RWPE2 (cell line): ENCODE results near the gene ALG1.
"Not testable (repeated sequence)": the region's sequence is repeated elsewhere in the genome, so short reads cannot be mapped to it uniquely, and the experiment has no call there.

Experiments
- ATAC-seq: fragments of 200-7000 bp; cut with Tn5 transposase; 3 replicates; pipeline ENCODE4 v1.9.1; 2021; ENCODE audit warnings: low read depth
- DNase-seq: peaks from one replicate; pipeline ENCODE4 v3.0.0-alpha.2; 2020; ENCODE audit warnings: low spot score
- H3K27ac ChIP-seq: fragments of 450-650 bp; 2 replicates; pipeline ENCODE4 v1.5.1; 2017; ENCODE audit warnings: mild to moderate bottlenecking; ENCODE audit not compliant: poor library complexity, severe bottlenecking
- H3K27me3 ChIP-seq: fragments of 250-450 bp; sonication (Bioruptor Pico); 2 replicates; pipeline ENCODE4 v1.5.1; 2021; ENCODE audit warnings: mild to moderate bottlenecking, moderate library complexity; ENCODE audit not compliant: insufficient read depth, poor library complexity, severe bottlenecking
- H3K36me3 ChIP-seq: fragments of 250-450 bp; sonication (Bioruptor Pico); 2 replicates; pipeline ENCODE4 v1.5.1; 2020; ENCODE audit warnings: low read depth, mild to moderate bottlenecking, moderate library complexity
- H3K4me1 ChIP-seq: fragments of 250-450 bp; sonication (Bioruptor Pico); 2 replicates; pipeline ENCODE4 v1.5.1; 2021; ENCODE audit warnings: mild to moderate bottlenecking, moderate library complexity; ENCODE audit not compliant: insufficient read depth, poor library complexity, severe bottlenecking
- H3K4me3 ChIP-seq: fragments of 250-450 bp; sonication (Bioruptor Pico); 2 replicates; pipeline ENCODE4 v1.5.1; 2021; ENCODE audit warnings: mild to moderate bottlenecking, moderate library complexity; ENCODE audit not compliant: severe bottlenecking
- H3K9me3 ChIP-seq: fragments of 250-450 bp; sonication (Bioruptor Pico); 2 replicates; pipeline ENCODE4 v1.5.1; 2021; ENCODE audit warnings: mild to moderate bottlenecking, moderate library complexity; ENCODE audit not compliant: severe bottlenecking
- TF ChIP-seq, protein P1 (sequence below): fragments of 450-650 bp; IDR thresholded peaks from one replicate; pipeline ENCODE4 v1.5.1; 2017; ENCODE audit warnings: mild to moderate bottlenecking, moderate library complexity; ENCODE audit not compliant: poor library complexity, severe bottlenecking

ALG1 gene

DNA sequence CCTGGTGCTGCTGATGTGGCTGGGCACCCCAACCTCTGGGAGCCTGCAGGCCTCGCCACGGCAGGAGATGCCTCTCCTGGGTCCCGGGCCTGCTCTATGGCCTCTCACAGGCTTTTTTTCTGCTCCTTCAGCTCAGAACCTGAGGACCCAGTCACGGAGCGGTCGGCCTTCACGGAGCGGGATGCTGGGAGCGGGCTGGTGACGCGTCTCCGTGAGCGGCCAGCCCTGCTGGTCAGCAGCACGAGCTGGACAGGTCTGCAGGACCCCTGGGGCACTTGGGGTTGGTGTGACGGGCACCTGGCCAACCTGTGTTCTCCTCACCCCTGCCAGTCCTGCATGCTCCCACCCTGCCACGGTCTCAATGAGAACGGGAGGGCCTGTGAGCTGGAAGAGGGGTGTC, 7.0 kb downstream of the ALG1 start:
- Histone ChIP-seq H3K27me3 (no peaks in the 10 kb centered on the region), H3K4me1 (no peaks in the 10 kb centered on the region), H3K9me3 (no peaks in the 10 kb centered on the region), H3K4me3 (no peak overlapping the region), H3K36me3 (peaks cover 40% of the 10 kb centered on the region), H3K27ac (no peak overlapping the region)
- DNase-seq (no peak), ATAC-seq (no peak)
- TF ChIP-seq, protein P1, sequence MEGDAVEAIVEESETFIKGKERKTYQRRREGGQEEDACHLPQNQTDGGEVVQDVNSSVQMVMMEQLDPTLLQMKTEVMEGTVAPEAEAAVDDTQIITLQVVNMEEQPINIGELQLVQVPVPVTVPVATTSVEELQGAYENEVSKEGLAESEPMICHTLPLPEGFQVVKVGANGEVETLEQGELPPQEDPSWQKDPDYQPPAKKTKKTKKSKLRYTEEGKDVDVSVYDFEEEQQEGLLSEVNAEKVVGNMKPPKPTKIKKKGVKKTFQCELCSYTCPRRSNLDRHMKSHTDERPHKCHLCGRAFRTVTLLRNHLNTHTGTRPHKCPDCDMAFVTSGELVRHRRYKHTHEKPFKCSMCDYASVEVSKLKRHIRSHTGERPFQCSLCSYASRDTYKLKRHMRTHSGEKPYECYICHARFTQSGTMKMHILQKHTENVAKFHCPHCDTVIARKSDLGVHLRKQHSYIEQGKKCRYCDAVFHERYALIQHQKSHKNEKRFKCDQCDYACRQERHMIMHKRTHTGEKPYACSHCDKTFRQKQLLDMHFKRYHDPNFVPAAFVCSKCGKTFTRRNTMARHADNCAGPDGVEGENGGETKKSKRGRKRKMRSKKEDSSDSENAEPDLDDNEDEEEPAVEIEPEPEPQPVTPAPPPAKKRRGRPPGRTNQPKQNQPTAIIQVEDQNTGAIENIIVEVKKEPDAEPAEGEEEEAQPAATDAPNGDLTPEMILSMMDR = no peak

DNA sequence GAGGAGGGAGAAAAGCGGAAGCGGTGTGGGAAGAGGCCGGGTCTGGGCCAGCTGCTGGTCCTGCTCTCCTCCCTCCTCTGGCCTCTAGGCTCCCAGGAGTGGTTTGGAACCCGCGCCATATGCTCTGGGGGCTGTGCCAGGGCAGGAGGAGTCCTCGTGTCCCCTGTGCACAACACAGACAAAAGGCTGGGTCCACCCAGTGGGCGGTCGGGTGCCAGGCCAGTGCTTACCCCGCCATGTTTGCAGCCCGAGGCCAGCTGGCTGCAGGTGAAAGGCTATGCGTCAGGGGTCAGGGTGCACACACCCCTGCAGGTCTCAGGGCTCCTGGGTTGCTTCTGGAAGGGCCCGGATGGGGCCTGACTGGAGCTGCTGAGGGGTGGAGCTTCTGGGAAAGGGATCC, 8.8 kb downstream of the ALG1 start:
- H3K27ac ChIP-seq, H3K4me1 ChIP-seq, H3K27me3 ChIP-seq, H3K9me3 ChIP-seq, ATAC-seq, DNase-seq, H3K4me3 ChIP-seq: not testable (repeated sequence)
- peaks cover 30% of the 10 kb centered on the region for H3K36me3 ChIP-seq

DNA sequence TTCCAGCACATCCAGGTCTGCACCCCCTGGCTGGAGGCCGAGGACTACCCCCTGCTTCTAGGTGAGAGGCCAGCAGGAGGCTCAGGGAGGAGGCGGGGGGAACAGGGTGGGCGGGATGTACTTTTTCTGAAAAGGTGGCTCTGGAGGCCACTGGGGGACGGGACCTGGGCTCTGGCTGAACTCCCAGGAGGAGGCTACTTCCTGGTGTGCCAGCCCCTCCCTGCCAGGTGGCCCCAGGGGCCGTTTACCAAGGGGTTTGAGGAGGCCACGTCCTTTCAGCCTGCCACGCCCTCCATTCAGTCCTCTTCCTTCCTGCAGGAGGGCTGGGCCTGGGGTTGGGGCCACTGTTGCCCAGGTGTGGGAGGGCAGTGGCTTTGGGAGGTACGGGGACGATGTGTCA, 9.4 kb downstream of the ALG1 start:
- peaks cover 25% of the 10 kb centered on the region for H3K36me3 ChIP-seq
- ATAC-seq, H3K4me3 ChIP-seq, H3K27ac ChIP-seq, H3K27me3 ChIP-seq, DNase-seq, H3K9me3 ChIP-seq, H3K4me1 ChIP-seq: not testable (repeated sequence)

DNA sequence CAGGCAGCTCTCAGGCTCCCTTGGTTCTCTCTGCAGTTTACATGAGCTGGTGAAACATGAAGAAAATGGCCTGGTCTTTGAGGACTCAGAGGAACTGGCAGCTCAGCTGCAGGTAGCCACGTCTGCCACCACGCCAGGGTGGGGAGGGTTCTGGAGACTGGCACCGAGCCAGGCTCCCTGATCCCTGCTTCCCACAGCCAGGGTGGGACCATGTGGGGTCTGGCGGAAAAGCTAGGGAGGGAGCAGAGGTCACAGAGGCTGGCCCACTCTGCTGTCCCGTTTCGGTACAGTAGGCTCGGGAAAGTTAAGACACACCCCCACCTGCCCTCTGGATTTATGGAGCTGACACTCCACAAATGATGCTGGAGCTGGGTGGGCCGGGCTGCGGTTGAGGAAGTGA, 12.0 kb downstream of the ALG1 start:
- ATAC-seq, H3K4me1 ChIP-seq, H3K4me3 ChIP-seq, H3K27ac ChIP-seq, H3K9me3 ChIP-seq, DNase-seq, H3K27me3 ChIP-seq: not testable (repeated sequence)
- peaks cover 13% of the 10 kb centered on the region; the same call in 1 of the 2 replicates for H3K36me3 ChIP-seq

DNA sequence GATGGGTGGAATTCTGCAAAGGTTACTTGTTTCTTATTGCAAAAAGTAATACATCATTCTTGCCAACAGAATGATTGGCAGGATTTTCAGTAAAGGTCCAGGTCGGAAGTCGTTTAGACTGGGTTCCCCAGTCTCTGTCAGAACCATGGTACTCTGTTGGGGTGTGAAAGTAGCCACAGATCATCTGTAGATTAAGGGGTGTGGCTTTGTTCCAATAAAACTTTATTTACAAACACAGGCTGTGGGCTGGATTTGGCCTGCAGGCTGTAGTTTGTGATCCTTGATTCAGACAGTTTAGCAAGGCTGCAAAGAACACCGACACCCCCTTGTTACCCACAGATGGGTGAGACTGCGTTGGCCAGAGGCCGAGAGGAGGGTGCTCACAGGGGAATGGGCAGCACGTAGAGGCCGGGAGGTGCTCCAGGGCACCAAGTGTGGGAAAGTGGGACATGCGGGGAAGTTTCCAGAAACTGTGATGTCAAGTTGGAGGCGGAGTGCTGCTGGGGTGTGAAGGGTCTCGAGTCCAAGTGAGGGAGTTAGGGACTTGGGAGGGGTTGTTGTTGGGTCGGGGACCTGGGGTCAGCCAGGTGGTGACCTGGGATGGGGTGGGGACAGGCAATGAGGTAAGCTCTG, 12.6 kb downstream of the ALG1 start:
- not testable (repeated sequence) for H3K27me3 ChIP-seq, H3K27ac ChIP-seq, DNase-seq, H3K4me1 ChIP-seq, H3K9me3 ChIP-seq, H3K4me3 ChIP-seq, ATAC-seq, H3K36me3 ChIP-seq

DNA sequence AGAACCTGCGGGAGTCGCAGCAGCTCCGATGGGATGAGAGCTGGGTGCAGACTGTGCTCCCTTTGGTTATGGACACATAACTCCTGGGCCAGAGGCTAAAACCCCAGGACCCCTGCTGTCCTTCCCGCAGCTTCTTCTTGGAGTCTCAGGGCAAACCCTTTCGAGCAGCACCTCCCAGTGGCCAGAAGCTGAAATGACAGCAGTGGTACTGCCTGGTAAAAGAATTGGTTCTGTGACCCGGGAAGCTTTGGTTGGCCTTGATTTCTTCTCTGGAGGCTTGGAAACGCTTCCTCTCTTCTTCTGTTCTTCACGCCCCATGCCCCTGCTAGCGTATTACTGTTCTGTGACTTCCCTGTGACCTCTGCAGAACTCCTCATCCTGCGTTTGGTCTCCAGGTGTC, 13.2 kb downstream of the ALG1 start:
- H3K4me1 ChIP-seq, H3K36me3 ChIP-seq, ATAC-seq, H3K9me3 ChIP-seq, H3K4me3 ChIP-seq, H3K27me3 ChIP-seq, H3K27ac ChIP-seq, DNase-seq: not testable (repeated sequence)
- TF ChIP-seq, protein P1 = peak; percentile 52

DNA sequence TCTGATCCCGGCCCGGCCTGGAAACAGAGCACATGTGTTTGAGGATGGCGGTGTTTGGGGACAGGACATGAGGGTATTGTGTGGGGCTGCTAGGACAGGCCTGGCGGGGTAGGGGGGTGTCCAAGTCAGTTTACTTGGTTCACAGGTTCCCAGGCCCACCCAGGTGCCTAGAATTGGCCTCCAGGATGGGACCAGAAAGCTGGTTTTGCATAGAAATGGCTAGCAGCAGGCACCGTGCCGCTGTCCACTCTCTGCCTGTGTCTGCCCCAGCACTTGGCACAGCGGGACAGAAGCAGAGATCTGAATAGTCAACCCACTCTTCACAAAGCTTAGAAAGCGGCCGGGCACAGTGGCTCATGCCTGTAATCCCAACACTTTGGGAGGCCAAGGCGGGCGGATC, 14.1 kb downstream of the ALG1 start:
- not testable (repeated sequence) for H3K4me1 ChIP-seq, ATAC-seq, H3K27ac ChIP-seq, H3K9me3 ChIP-seq, H3K36me3 ChIP-seq, DNase-seq, H3K4me3 ChIP-seq, H3K27me3 ChIP-seq

DNA sequence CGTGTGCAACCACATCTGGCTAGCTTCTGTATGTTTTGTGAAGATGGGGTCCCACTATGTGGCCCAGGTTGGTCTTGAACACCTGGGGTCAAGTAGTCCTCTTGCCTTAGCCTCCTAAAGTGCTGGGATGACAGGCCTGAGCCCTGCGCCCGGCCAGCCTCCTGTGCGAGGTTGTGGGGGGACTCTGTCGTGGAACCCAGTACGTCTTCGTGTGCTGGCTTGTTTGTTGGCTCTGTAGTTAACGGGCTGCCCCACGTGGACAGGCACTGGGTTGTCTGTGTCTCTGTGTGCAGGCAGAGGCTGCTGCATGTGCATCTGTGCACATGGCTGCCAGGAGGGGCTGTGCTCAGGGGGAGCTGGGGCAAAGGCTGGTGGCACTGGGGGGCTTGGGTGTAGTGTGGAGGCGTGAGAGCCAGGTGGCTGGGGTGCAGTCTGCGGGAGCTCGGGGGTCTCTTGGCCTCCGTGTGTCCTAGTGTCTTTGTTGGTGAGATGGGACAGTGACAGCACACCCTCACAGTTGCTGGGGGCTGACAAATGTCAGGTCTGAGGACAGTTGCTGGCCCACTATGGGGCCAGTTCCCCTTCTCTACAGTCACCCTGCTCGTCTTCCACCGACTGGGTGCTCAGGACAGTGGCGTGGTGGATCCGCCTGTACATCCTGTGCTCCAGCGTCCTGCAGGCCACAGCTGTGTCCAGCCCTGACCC, 16.6 kb downstream of the ALG1 start:
- not testable (repeated sequence) for H3K4me3 ChIP-seq, H3K27ac ChIP-seq, DNase-seq, H3K9me3 ChIP-seq, H3K4me1 ChIP-seq, ATAC-seq, H3K27me3 ChIP-seq
- peaks cover 11% of the 10 kb centered on the region for H3K36me3 ChIP-seq

DNA sequence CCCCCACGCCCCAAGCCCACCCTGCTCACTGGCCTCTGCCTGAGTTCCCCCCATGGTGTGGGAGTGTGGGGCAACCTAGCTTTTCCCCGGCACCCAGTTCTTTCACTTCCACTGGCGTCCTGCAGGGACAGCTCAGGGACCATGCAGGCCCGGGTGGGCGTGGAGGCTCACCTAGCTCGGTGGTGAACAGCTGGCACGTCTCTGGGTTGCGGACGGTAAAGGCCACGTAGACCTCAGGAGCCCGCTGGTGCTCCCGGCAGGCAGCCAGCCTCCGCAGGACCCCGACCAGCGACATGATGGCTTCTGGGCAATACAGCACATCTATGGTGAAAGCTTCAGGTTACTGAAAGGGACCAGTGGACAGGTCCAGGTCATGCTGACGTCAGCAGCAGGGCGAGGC, 17.3 kb downstream of the ALG1 start:
- not testable (repeated sequence) for H3K27ac ChIP-seq, DNase-seq, H3K9me3 ChIP-seq, H3K27me3 ChIP-seq, H3K4me1 ChIP-seq, ATAC-seq, H3K4me3 ChIP-seq
- H3K36me3 ChIP-seq = peaks cover 11% of the 10 kb centered on the region
